C1 segment of cervical spinal cord (tissue), 14 donors: ENCODE data around the gene CFAP61.
A peak's percentile ranks its signal among the peaks of the same experiment; 100 is the strongest.
"Not testable (repeated sequence)": the region's sequence is repeated elsewhere in the genome, so short reads cannot be mapped to it uniquely, and the experiment has no call there.

Source experiments
- DNase-seq, 14 donors: peaks; one replicate each; lab custom pipeline; 2025; lab: John Stamatoyannopoulos, UW

CFAP61 gene

DNA sequence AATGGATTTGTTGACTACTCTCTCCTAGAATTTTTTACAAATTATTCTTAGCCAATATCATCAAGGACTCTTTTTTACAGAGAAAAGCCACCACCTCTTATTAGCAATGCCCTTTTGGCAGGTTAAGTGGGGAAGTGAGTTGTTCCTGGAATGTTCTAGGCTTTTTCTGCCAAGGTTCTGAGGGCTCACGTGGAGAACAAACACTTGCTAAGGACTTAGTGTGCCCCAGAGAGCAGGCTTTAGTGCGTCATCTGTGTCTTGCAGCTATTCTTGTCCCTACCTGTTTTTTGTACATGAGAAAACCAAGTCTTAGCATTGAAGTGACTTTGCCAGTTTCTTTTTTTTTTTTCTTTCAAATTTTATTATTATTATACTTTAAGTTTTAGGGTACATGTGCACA lies 33.5 kb downstream of the CFAP61 start:
- peak in 1 of 14 donors; percentile 56 for DNase-seq

DNA sequence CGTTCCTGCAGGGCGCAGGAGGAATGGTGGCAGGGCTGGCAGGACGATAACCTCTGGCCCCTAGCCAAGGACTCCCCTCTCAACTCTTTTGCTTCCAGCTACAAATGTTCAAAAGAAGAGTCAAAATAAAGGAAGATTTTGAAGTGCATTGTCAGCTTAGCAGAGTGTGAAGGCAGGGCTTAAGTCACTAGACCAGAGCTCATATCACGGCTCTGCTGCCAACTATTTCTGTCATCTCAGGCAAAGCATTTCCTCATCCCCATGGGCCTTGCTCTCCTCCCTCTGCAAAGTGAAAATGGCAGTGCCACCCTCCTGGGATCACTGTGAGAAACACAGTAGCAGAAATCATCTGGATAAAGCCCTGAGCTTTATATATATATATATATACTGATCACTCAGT lies 36.7 kb downstream of the CFAP61 start:
- DNase-seq, result no peak

DNA sequence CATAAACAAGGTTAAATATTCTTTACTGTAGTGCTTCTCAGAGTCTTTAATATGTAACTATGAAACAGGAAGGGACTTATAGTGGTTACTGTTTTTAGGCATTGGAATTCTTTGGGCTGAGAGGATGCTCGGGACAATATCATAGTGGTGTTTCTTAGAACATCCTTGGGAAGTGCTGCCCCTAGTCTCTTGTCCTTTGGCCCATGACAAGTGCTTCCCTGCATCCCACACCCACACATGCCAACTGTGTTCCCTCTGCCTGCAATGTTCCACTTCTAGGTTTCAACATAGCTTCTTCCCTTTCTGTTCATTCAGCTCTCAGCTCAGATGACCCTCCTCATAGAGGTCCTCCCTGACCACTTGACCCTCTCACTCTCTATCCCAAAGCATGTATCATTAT lies 37.6 kb downstream of the CFAP61 start:
- no peak for DNase-seq

DNA sequence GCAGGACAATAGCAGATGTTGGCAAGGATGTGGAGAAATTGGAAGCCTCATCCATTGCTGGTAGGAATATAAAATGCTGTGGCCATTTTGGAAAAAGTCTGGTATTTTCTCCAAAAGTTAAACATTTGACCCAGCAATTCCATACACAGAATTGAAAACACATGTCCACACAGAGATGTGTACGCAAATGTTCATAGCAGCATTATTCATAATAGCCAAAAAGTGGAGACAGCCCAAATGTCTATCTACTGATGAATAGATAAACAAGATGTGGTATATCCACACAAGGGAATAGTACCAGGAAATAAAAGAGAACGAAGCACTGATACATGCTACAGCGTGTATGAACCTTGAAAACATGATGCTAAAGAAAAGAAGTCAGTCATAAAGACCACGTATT lies 40.5 kb downstream of the CFAP61 start:
- no peak for DNase-seq

DNA sequence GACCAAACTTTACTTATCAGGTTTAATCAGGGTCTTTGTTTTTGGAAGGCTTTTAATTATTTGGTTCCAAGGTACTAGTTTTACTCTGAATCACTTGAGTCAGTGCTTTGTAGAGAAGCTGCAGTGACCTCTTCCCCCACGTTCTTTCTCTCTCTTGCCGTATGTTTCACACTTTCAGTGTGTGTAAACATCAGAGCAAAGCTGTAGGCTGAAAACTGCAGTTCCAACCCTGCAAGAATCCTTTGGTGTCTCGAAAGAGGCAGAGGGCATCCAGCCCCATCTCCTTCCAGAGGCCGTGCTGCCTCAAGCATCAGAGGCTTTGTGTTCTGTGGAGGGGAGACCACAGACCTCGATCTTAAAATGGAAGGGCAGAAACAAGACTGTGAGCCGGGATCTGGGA lies 42.1 kb downstream of the CFAP61 start:
- no peak for DNase-seq

DNA sequence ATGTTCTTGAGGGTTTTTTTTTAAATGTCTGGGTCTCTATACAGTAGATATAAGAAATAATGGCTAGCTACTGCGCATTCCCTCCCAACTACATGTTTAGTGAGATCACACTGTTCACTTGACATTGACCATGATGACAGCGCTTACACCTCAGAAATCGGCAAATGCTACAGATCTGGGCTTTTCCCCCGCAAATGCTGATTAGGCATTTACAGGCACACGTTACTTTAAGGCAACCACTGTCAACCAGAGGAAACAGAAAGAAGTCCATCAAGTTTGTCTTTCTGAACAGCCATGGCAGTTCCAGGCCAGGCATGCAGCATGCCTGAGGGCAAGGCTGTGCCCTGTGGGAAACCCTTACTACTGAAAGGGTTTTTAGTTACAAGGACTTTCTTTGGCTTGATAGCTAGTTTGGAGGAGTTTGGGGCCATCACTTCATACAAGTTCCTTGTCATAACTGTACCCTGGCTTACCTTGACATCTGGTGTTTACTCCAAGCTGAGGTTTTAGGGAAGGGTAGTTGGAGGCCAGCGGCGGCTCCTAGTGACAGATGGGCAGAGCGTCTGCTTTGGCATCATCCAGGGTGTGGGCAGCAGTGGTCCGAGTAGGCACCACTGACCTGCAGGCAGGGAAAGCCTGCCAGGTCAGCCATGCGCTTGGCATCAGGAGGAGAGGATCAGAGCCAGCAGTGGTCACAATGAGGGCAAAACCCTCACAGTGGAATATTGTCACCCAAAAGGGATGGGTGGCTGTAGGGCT lies 43.0 kb downstream of the CFAP61 start:
- DNase-seq, result peak in 1 of 14 donors; percentile 48

DNA sequence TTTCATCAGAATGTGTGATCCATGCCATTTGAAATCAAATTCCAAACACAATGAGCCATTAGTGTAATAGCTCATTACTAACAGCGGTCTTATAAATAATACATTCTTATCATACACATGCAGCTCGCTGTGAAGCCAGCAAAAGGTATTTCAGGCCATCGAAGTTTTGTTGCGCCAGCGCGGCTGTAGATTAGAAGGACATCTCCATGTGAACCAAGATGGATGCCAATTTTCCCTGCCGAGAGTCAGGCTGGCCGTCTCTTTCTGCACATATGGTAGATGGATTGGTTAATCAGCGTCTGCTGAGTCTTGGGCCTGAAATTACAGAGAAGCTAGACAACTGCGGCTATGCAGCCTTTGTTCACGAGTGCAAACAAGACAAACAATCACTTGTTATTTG lies 44.1 kb downstream of the CFAP61 start:
- peak in 1 of 14 donors; percentile 94 for DNase-seq

DNA sequence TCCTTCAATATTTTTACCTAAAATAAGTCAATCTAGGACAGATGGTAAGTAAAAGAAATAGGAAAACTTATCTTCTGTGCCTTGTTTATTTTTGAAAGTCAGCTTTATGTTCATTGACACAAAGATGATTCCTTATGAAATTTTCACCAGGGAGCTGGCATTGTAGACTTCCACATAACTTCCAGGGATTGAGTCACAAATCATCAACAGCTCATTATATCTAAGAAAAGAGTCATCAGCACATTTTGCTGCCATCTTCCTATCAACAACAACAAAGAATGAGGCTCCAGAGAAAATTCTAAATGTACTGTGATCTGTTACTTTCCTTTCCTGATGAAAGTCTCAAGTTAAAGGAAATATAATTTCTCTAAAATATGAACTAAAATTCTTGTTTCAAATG lies 48.5 kb downstream of the CFAP61 start:
- DNase-seq, result no peak

DNA sequence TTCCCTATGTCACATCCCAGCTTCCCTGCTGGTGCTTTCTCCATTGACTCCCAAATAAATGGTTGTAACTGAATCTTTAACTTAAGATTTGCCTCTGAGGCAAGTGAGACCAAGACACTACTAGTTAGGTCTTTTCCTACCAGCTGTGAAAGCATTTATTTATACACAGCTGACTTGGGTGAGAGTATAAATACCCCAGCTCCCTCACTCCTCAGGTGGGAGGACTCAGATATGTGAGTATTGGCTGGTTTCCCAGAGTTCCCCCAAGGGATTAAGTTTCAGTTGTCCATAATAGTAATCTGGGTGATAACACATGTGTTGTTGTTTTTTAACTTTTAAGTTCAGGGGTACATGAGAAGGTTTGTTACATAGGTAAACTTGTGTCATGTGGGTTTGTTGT lies 49.8 kb downstream of the CFAP61 start:
- DNase-seq, result no peak

DNA sequence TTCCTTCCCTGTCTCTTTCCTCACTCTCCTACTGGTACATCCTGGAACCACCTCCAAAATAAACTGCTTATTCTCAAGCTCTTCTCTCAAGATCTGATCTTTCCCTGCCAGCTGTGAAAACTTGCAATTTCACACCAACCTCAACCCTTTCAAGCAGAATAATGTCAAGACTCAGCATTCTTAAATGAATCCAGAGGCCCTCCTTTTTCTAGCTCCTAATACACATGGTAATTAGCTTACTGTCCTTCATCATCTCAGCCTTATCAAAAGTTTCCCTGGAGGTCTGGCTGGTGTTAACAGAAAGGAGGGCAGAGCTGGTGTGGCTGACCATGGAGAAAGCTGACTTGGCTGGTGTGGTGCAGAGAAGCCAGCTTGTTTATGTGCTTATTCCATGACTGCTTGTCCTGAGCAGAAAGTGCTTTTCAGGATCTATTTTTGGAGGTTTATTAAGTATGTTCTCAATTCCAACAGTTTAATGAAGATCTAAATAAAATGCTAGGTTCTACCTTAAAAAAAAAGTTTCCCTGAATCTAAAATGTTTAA lies 50.5 kb downstream of the CFAP61 start:
- DNase-seq, result no peak

DNA sequence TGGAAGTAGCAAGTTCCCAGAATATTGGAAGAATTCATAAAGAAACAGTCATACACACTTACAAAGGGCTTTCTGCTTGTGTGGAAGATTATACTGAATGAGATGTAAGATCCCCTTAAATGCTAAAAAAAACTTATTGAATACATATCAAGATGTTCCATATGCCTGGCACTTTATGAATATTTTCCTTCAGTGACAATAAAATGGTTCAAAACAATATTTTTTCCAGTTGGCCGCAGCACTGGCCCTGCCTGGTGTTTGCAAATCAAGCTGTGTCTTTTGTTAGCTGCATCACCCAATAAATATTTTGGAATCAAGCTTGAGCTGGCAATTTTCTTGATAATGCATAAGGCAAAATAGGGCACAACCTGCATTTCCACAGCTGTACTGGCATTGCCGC lies 51.2 kb downstream of the CFAP61 start:
- DNase-seq, result no peak

DNA sequence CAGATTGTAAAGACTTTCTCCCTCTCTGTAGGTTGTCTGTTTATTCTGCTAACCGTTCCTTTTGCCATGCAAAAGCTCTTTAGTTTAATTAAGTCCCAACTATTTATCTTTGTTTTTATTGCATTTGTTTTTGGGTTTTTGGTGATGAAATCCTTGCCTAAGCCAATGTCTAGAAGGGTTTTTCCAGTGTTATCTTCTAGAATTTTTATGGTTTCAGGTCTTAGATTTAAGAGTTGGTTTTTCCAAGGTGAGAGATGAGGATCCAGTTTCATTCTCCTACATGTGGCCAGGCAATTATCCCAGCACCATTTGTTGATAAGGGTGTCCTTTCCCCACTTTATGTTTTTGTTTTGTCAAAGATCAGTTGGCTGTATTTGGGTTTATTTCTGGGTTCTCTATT lies 70.9 kb downstream of the CFAP61 start:
- not testable (repeated sequence) for DNase-seq

DNA sequence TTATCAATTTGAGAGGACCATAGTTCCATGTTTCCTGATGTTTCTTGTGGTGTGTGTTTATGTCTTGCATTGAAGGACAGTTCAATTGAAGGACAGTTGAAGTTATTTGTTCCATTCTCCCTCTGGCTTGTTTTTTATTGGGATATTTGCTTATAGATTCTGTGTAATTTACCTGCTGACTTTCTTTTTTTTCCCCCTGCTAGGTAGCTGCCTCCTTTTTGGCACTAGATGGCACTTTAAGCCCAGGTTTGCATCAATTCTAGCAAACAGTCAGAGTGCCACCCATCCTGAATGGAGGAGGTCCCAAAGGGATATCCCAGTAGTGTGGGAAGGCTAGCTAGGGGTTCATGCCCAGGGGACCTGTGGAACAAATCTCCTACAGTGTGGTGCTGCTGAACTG lies 78.1 kb downstream of the CFAP61 start:
- DNase-seq, result no peak

DNA sequence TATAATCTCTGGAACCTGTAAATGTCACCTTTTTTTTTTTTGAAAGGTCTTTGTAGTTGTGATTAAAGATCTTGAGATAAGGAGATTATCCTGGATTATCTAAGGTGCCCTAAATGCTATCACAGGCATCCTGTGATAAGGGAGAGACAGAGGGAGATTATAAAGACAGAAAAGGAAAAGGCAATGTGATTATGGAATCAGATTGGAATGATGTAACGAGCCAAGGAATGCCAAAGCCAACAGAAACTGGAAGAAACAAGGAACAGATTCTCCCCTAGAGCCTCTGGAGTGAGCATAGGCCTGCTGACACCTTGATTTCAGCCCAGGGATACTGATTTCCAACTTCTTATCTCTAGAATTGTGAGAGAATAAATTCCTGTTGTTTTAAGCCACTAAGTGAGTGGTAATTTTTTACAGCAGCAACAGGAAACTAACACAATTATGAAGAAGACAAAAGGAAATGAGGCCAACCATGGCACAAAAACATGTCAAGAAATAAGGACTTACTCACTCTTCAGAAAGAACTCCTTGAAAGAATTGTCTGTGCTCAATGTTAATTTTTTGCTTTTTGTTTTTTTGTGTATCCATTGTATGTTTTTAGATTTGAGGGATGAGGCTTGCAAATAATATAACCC lies 82.7 kb downstream of the CFAP61 start:
- no peak for DNase-seq

DNA sequence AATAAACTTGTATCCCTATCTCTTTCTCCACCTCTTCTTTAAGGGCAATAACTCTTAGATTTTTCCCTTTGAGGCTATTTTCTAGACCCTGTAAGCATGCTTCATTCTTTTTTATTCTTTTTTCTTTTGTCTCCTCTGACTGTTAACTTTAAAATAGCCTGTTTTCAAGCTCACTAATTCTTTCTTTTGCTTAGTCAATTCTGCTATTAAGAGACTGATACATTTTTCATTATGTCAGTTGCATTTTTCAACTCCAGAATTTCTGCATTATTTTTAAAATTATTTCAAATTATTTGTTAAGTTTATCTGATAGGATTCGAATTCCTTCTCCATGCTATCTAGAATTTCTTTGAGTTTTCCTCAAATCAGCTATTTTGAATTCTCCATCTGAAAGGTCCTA lies 84.0 kb downstream of the CFAP61 start:
- no peak for DNase-seq

DNA sequence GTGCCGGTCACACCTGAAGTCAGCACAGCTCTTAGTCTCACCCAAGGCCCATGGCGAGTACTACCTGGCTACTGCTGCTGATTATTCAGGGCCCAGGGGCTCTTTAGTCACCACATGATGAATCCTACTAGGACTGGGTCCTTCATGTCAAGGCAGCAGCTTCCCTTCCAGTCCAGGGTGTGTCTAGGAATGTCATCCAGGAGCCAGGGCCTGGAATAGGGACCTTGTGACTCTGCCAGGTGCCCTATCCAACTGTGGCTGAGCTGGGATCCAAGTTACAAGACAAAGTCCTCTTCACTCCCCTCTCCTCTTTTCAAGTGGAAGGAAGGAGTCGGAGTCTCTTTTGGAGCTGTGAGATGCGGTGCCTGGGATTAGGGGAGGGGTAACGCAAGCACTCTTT lies 85.5 kb downstream of the CFAP61 start:
- DNase-seq, result no peak

DNA sequence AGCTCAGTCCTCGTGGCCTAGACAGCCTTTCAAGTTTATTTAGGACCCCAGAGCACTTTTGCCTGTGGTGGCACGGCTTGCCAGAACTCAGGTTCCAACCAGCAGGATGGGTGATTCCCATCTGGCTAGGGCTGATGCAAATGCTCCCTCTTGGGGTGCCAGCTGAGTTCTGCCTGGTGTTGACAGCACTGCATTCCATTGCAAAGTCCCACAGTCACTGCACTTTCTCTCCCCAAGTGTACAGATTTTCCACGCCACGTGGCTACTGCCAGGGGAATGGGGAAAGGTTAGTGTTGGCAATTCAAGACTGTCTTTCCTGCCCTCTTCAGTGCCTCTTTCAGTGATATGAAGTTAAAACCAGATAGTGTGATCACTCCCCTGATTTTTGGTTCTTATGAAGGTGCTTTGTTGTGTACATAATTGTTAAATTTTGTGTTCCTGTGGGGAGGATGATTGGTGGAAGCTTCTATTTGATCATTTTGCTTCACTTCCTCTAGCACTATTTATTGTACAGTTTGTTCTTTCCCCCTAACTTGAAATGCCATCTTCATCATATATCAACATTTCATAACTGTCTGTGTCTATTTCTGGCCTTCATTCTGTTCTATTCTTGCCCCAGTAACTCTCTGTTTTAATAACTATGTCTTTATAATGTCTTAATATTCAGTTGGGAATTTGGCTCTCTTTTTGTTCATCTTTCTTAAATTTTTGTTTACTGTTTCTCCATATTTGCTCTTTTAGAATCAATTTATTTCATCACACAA lies 86.2 kb downstream of the CFAP61 start:
- no peak for DNase-seq

DNA sequence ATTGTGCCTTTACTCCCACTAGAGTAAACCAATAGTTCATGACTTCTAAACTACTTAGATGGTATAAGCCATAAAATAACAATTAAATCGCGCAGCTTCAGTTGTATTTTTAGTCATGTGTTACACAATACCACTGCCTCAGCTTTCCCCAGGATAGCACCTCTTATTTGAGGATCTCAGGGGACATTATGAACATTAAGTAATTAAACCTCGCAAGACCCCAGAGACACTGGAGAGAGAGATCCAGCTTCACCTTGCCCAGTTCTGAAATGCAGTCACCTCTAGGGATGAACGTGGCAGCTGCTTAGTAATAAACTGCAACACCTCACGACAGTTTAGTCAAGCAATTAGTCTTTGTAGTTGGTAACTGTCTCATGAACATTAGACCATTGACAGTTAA lies 87.1 kb downstream of the CFAP61 start:
- DNase-seq, result no peak

DNA sequence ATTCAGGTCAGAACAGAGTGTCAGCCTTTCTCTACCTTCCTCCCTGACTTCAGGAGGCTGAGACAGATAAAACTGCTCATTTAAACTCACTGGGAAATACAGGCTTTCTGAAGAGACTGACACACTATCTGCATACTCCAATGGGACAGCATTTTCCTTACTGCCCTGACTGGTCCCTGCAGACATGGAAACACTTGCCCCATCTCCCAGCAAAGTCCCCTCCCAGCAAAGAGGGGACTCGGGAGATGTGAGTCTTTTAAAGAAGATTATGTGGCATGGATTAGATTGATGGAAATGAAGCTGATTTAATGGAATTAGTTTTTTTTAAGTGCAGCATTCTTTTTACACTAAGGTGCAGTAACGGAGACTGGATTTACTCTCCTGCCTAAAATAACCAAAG lies 90.8 kb downstream of the CFAP61 start:
- DNase-seq, result no peak

DNA sequence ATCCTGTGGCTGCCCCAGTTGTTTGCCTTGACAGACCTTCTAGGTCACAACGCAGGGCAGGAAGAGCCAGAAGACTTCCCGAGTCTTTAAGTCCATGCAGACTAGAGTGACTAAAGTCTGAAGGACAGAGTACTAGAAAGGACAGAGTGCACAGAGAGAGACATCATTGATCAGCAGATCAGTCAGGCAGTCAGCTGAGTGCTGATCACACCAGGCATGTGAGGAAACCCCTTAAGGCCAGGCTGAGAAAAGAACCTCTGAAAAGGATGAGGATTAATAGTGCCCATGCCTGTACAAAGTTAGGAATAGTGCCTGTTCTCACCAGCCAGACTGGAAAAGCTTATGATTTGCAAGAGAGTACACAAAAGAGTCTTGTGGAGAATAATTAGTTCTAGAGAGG lies 91.3 kb downstream of the CFAP61 start:
- DNase-seq, result no peak

DNA sequence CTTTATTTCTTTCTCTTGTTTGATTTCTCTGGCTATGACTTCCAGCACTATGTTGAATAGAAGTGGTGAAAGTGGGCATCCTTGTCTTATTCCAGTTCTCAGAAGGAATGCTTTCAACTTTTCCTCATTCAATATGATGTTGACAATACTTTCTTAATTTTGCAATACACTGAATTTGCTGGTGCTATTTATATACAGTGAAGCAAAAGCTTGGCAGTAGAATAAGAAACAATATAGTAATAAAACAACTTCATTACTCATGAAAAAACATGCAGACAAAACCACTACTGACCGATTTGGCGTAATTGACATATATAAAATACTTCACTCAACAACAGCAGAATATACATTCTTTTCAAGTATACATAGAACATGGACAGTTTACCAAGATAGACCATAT lies 96.4 kb downstream of the CFAP61 start:
- no peak for DNase-seq

DNA sequence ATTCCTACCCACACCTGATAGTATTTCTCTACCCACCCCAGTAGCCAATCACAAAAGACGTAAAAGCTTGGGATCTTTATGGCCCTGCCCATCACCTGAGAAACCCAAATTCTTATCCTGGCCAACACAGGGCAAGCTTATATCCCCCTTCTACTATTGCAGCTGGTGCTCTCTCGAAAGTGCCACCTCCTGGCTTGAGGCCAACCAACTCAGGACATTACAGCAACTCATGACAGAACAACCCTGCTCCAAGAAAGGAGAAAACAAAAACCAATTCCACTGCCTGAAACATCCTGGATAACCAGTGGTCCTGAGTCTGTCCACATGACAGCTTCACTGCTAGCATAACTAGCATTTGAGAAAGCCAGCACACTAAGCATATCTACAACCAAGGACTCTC lies 97.9 kb downstream of the CFAP61 start:
- no peak for DNase-seq

DNA sequence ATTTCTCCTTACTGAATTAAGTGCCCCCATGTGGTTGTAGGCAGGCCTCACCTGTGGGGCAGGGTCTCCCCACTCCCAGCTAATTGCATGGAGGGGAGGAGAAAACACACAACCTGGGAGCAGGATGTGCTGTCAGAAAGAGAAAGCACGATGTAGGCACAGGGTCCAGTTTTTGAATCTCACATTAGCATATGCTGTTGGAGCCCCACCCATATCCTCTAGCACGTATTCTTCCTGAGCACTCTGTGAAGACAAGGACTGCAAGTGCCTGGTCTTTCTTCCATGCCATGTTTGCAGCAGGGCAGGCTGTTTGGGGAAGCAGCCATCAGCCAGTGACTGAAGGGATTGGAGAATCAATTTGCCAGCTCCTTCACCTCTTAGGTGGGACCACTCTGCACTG lies 108.2 kb downstream of the CFAP61 start:
- DNase-seq, result no peak
